Kasumi-1 (cell line): Measurements from ENCODE around the gene CANX.

ENCODE experiments used
- DNase-seq, 2 experiments: peaks; one replicate each; lab custom pipeline; 2025; lab: John Stamatoyannopoulos, UW

CANX gene

GRCh38 chr5:179753971-179754370, 55.2 kb downstream of the CANX start:
- DNase-seq: no peak

- DNase-seq: no peak
Observed at GRCh38 chr5:179755022-179755421, 56.3 kb downstream of the CANX start.

GRCh38 chr5:179758955-179759354, 60.2 kb downstream of the CANX start:
- DNase-seq: peak; percentile 22 to 24

GRCh38 chr5:179759581-179760551, 61.1 kb downstream of the CANX start:
- no peak for DNase-seq

- DNase-seq: peak; percentile 75 to 76
Observed at GRCh38 chr5:179762079-179762780, 63.5 kb downstream of the CANX start.

- DNase-seq: no peak
Observed at GRCh38 chr5:179762781-179763176, 64.0 kb downstream of the CANX start.

- peak; percentile 73 to 85 for DNase-seq
Observed at GRCh38 chr5:179763215-179763945, 64.6 kb downstream of the CANX start.

GRCh38 chr5:179764056-179764455, 65.3 kb downstream of the CANX start:
- no peak for DNase-seq

- DNase-seq: peak; percentile 68 to 72
Observed at GRCh38 chr5:179765400-179765799, 66.6 kb downstream of the CANX start.

GRCh38 chr5:179766021-179766725, 67.4 kb downstream of the CANX start:
- no peak for DNase-seq

- DNase-seq: no peak
Observed at GRCh38 chr5:179766726-179767455, 68.1 kb downstream of the CANX start.

GRCh38 chr5:179767496-179768100, 68.8 kb downstream of the CANX start:
- DNase-seq: peak; percentile 16 to 62

- no peak for DNase-seq
Observed at GRCh38 chr5:179768326-179769085, 69.7 kb downstream of the CANX start.

- no peak for DNase-seq
Observed at GRCh38 chr5:179769271-179769670, 70.5 kb downstream of the CANX start.

- no peak for DNase-seq
Observed at GRCh38 chr5:179769796-179770195, 71.0 kb downstream of the CANX start.

- no peak for DNase-seq
Observed at GRCh38 chr5:179771311-179771895, 72.6 kb downstream of the CANX start.

GRCh38 chr5:179772351-179772750, 73.6 kb downstream of the CANX start:
- DNase-seq: no peak

GRCh38 chr5:179773686-179774040, 74.9 kb downstream of the CANX start:
- no peak for DNase-seq

GRCh38 chr5:179774442-179774841, 75.7 kb downstream of the CANX start:
- DNase-seq: no peak
